Activated CD8-positive, alpha-beta memory T cell treated with anti-CD3 and anti-CD28 coated beads, Interleukin-2, amount 50 U/mL, for 4 hours (primary cell): ENCODE data around the gene MNAT1.
"Not testable (repeated sequence)": the region's sequence is repeated elsewhere in the genome, so short reads cannot be mapped to it uniquely, and the experiment has no call there.

Experiments
- DNase-seq: peaks from one replicate; pipeline ENCODE4 v3.0.0-alpha.2; 2020

The MNAT1 gene

GRCh38 chr14:60734465-60735242 is at the start of gene MNAT1:
MNAT1 (plus strand) TSS chr14:60734761; CDS start chr14:60734863, 102 bp downstream.
- peak; percentile 77 for DNase-seq

GRCh38 chr14:60686865-60687264 is 47.7 kb upstream of the MNAT1 start:
- DNase-seq, result no peak

- no peak for DNase-seq
These were observed 43.0 kb upstream of the MNAT1 start for GRCh38 chr14:60691383-60692113.

- no peak for DNase-seq
These were observed 39.2 kb upstream of the MNAT1 start for GRCh38 chr14:60695327-60695726.

- DNase-seq, result no peak
These were observed 34.0 kb upstream of the MNAT1 start for GRCh38 chr14:60700598-60700997.

- no peak for DNase-seq
These were observed 29.5 kb upstream of the MNAT1 start for GRCh38 chr14:60705100-60705499.

GRCh38 chr14:60707858-60708257 is 26.7 kb upstream of the MNAT1 start:
- no peak for DNase-seq

GRCh38 chr14:60710494-60710893 is 24.1 kb upstream of the MNAT1 start:
- no peak for DNase-seq

- no peak for DNase-seq
These were observed 21.0 kb upstream of the MNAT1 start for GRCh38 chr14:60713513-60713912.

GRCh38 chr14:60720391-60720790 is 14.2 kb upstream of the MNAT1 start:
- no peak for DNase-seq

GRCh38 chr14:60720962-60721325 is 13.6 kb upstream of the MNAT1 start:
- DNase-seq, result no peak

GRCh38 chr14:60721326-60722106 is 13.0 kb upstream of the MNAT1 start:
- DNase-seq, result peak; percentile 83

GRCh38 chr14:60722107-60722356 is 12.5 kb upstream of the MNAT1 start:
- DNase-seq, result no peak

GRCh38 chr14:60722357-60723115 is 12.0 kb upstream of the MNAT1 start:
- DNase-seq, result peak; percentile 26

- DNase-seq, result peak; percentile 28
These were observed 11.2 kb upstream of the MNAT1 start for GRCh38 chr14:60723116-60723906.

GRCh38 chr14:60723907-60724618 is 10.5 kb upstream of the MNAT1 start, which contains the start of gene SIX4:
SIX4 (minus strand) TSS chr14:60724351; CDS start chr14:60724074, 277 bp downstream.
- DNase-seq, result peak; percentile 15

- DNase-seq, result not testable (repeated sequence)
These were observed 3.3 kb upstream of the MNAT1 start for GRCh38 chr14:60731291-60731690.

GRCh38 chr14:60732840-60733483 is 1.6 kb upstream of the MNAT1 start:
- DNase-seq, result no peak

- DNase-seq, result no peak
These were observed 855 bp downstream of the MNAT1 start for GRCh38 chr14:60735416-60735815.

- DNase-seq, result no peak
These were observed 1.9 kb downstream of the MNAT1 start for GRCh38 chr14:60736494-60736893.
